Measurements from ENCODE around the gene PLSCR4. TPM values are rescaled to one million over a fixed set of nuclear protein-coding genes. Genes with fewer than 3 reads are reported as not detected.

The PLSCR4 gene
- polyA plus RNA-seq, 1 of the 3 experiments (the other 2 are of a cell fraction), result 0.05 TPM

GRCh38 chr3:146268535-146269219, 17.8 kb upstream of the PLSCR4 start:
- DNase-seq, result no peak
- H3K79me2 ChIP-seq (ENCODE audit: insufficient read depth), result no peaks in the 10 kb centered on the region
- no peak overlapping the region for H3K4me3 ChIP-seq (ENCODE audit: low read depth in 2 of 2, low read length in 1 of 2)
- POLR2A ChIA-PET, result no interaction called here
- no peak overlapping the region for H3K4me2 ChIP-seq
- TF ChIP-seq FOXJ3 (CRISPR knock-in tag; IDR thresholded peaks at IDR 0.05) (no peak), NFIC (IDR thresholded peaks at IDR 0.05; ENCODE audit: borderline replicate concordance) (no peak), CTCF (IDR thresholded peaks at IDR 0.05) (no peak), USF2 (IDR thresholded peaks at IDR 0.05; ENCODE audit: borderline replicate concordance, low read depth, low read length) (no peak), IRF3 (IDR thresholded peaks at IDR 0.05; ENCODE audit: low read depth, low read length) (no peak), RCOR1 (IDR thresholded peaks at IDR 0.05; ENCODE audit: low read length) (no peak), GATA2 (CRISPR knock-in tag; IDR thresholded peaks at IDR 0.05) (no peak), RAD21 (IDR thresholded peaks at IDR 0.05; ENCODE audit: low read length) (no peak), RFX5 (IDR thresholded peaks at IDR 0.05; ENCODE audit: low read length) (no peak), CHD2 (IDR thresholded peaks at IDR 0.05; ENCODE audit: low read length, partially characterized antibody) (no peak)
- H3K9ac ChIP-seq, result no peak overlapping the region
- H4K20me1 ChIP-seq (ENCODE audit: insufficient read depth), result no peaks in the 10 kb centered on the region
- no peaks in the 10 kb centered on the region for H3K36me3 ChIP-seq (replicated peaks in 1 of 2; ENCODE audit: control insufficient read depth in 1 of 2, insufficient read depth in 2 of 2, low read length in 1 of 2)
- no peaks in the 10 kb centered on the region for H3F3A ChIP-seq (replicated peaks; ENCODE audit: insufficient read depth)
- no peak overlapping the region for H2AFZ ChIP-seq (ENCODE audit: low read depth)
- no peaks in the 10 kb centered on the region for H3K9me2 ChIP-seq
- no peak overlapping the region for H3K27ac ChIP-seq (ENCODE audit: low read depth in 2 of 2, low read length in 1 of 2)
- CTCF ChIA-PET, result interaction anchor here (0.5 kb wide), 1 partner anchor 37 kb away, joined by 3 read pairs; no protein-coding TSS in a partner anchor
- WGBS (ENCODE audit: low lambda C conversion rate), result 10% methylated on average over 6 of the region's 6 CpGs
- no peaks in the 10 kb centered on the region; the same call in 1 of the 2 replicates for H3K27me3 ChIP-seq (ENCODE audit: insufficient read depth)
- H3K9me3 ChIP-seq, result no peaks in the 10 kb centered on the region
- H3K4me1 ChIP-seq (ENCODE audit: control insufficient read depth in 1 of 2, insufficient read depth in 2 of 2, low read depth in 1 of 2, low read length in 1 of 2), result no peaks in the 10 kb centered on the region

- POLR2A ChIA-PET, result no interaction called here
- DNase-seq, result no peak
- no peak overlapping the region for H3K9ac ChIP-seq
- WGBS (ENCODE audit: low lambda C conversion rate), result 14% methylated on average over 1 of the region's 1 CpG
- H3K4me1 ChIP-seq (ENCODE audit: control insufficient read depth in 1 of 2, insufficient read depth in 2 of 2, low read depth in 1 of 2, low read length in 1 of 2), result no peaks in the 10 kb centered on the region
- no peaks in the 10 kb centered on the region; the same call in 1 of the 2 replicates for H3K27me3 ChIP-seq (ENCODE audit: insufficient read depth)
- H3K9me2 ChIP-seq, result no peaks in the 10 kb centered on the region
- H3K79me2 ChIP-seq (ENCODE audit: insufficient read depth), result no peaks in the 10 kb centered on the region
- no peak overlapping the region for H3K27ac ChIP-seq (ENCODE audit: low read depth in 2 of 2, low read length in 1 of 2)
- H3K4me3 ChIP-seq (ENCODE audit: low read depth in 2 of 2, low read length in 1 of 2), result no peak overlapping the region
- no peaks in the 10 kb centered on the region for H4K20me1 ChIP-seq (ENCODE audit: insufficient read depth)
- H3F3A ChIP-seq (replicated peaks; ENCODE audit: insufficient read depth), result no peaks in the 10 kb centered on the region
- no peaks in the 10 kb centered on the region for H3K9me3 ChIP-seq
- no peak overlapping the region for H2AFZ ChIP-seq (ENCODE audit: low read depth)
- CTCF ChIA-PET, result no interaction called here
- no peak overlapping the region for H3K4me2 ChIP-seq
- no peaks in the 10 kb centered on the region for H3K36me3 ChIP-seq (replicated peaks in 1 of 2; ENCODE audit: control insufficient read depth in 1 of 2, insufficient read depth in 2 of 2, low read length in 1 of 2)
- TF ChIP-seq TCF12 (IDR thresholded peaks at IDR 0.05) (no peak), TAF1 (IDR thresholded peaks at IDR 0.05; ENCODE audit: borderline replicate concordance, low read depth, low read length) (no peak), FOXM1 (IDR thresholded peaks at IDR 0.05; ENCODE audit: low read depth) (no peak), EP300 (IDR thresholded peaks at IDR 0.05; ENCODE audit: borderline replicate concordance in 1 of 2, low read depth in 1 of 2, low read length in 1 of 2) (no peak), PBX3 (IDR thresholded peaks at IDR 0.05) (no peak), REST (IDR thresholded peaks at IDR 0.05; ENCODE audit: low read depth, low read length) (no peak), CHD2 (IDR thresholded peaks at IDR 0.05; ENCODE audit: low read length, partially characterized antibody) (no peak)
These were observed 14.8 kb upstream of the PLSCR4 start for GRCh38 chr3:146265720-146266119.
